ENCODE measurements around the gene ZNF396.

Gene ZNF396

GRCh38 chr18:35376742-35377695 lies at the start of gene ZNF396:
Gene ZNF396 (minus strand): TSS chr18:35377337. CDS start chr18:35374292, 3,045 bp downstream.
- peak; percentile 61 to 63 for DNase-seq

- DNase-seq: no peak
Measured at GRCh38 chr18:35426786-35427185, 49.6 kb upstream of the ZNF396 start.

GRCh38 chr18:35424356-35424755 lies 47.2 kb upstream of the ZNF396 start:
- no peak for DNase-seq

GRCh38 chr18:35422237-35422636 lies 45.1 kb upstream of the ZNF396 start:
- DNase-seq: no peak

GRCh38 chr18:35418610-35419009 lies 41.5 kb upstream of the ZNF396 start:
- DNase-seq: no peak

GRCh38 chr18:35417223-35417622 lies 40.1 kb upstream of the ZNF396 start:
- no peak for DNase-seq

- DNase-seq: no peak
Measured at GRCh38 chr18:35415511-35416073, 38.5 kb upstream of the ZNF396 start.

GRCh38 chr18:35413163-35413511 lies 36.0 kb upstream of the ZNF396 start:
- DNase-seq: no peak

GRCh38 chr18:35411625-35412351 lies 34.7 kb upstream of the ZNF396 start:
- no peak for DNase-seq

- no peak for DNase-seq
Measured at GRCh38 chr18:35410561-35410960, 33.4 kb upstream of the ZNF396 start.

GRCh38 chr18:35409911-35410310 lies 32.8 kb upstream of the ZNF396 start:
- no peak for DNase-seq

GRCh38 chr18:35408843-35409261 lies 31.7 kb upstream of the ZNF396 start:
- DNase-seq: no peak

- peak; percentile 35 to 42 for DNase-seq
Measured at GRCh38 chr18:35407871-35408481, 30.8 kb upstream of the ZNF396 start.

- no peak for DNase-seq
Measured at GRCh38 chr18:35406666-35407065, 29.5 kb upstream of the ZNF396 start.

GRCh38 chr18:35397976-35398375 lies 20.8 kb upstream of the ZNF396 start:
- DNase-seq: no peak

GRCh38 chr18:35393716-35394115 lies 16.6 kb upstream of the ZNF396 start:
- no peak for DNase-seq

- DNase-seq: no peak
Measured at GRCh38 chr18:35392375-35392774, 15.2 kb upstream of the ZNF396 start.

- DNase-seq: no peak
Measured at GRCh38 chr18:35390951-35391700, 14.0 kb upstream of the ZNF396 start.

GRCh38 chr18:35389095-35389618 lies 12.0 kb upstream of the ZNF396 start:
- no peak for DNase-seq

GRCh38 chr18:35387152-35387571 lies 10.0 kb upstream of the ZNF396 start:
- DNase-seq: no peak

- DNase-seq: peak; percentile 48 to 53
Measured at GRCh38 chr18:35386600-35387100, 9.5 kb upstream of the ZNF396 start.

GRCh38 chr18:35383136-35383535 lies 6.0 kb upstream of the ZNF396 start:
- no peak for DNase-seq

All from stimulated activated CD4-positive, alpha-beta T cell treated with anti-CD3 and anti-CD28 coated beads, Interleukin-2, amount 100 ng/mL, for 48 hours (primary cell).